Skeletal muscle satellite cell (primary cell): ENCODE data around the gene WWOX.

Experiments used
- H3K27me3 ChIP-seq: 2 replicates; pipeline ENCODE4 v1.7.0; 2013; ENCODE audit warnings: low read length; ENCODE audit not compliant: control insufficient read depth, insufficient read depth
- H3K36me3 ChIP-seq: 2 replicates; pipeline ENCODE4 v1.7.0; 2013; ENCODE audit warnings: mild to moderate bottlenecking, control low read depth, low read length; ENCODE audit not compliant: insufficient read depth
- H3K4me1 ChIP-seq: 2 replicates; pipeline ENCODE4 v1.7.0; 2013; ENCODE audit warnings: low read length; ENCODE audit not compliant: control insufficient read depth, insufficient read depth
- H3K4me2 ChIP-seq: 2 replicates; pipeline ENCODE4 v1.7.0; 2013; ENCODE audit warnings: mild to moderate bottlenecking, low read length
- H3K4me3 ChIP-seq: 2 replicates; pipeline ENCODE4 v1.7.0; 2013; ENCODE audit warnings: low read length
- H3K9ac ChIP-seq: 2 replicates; pipeline ENCODE4 v1.7.0; 2013; ENCODE audit warnings: mild to moderate bottlenecking, low read depth, low read length, moderate library complexity
- H3K9me3 ChIP-seq: replicated peaks from 2 replicates; pipeline ENCODE4 v1.7.0; 2013; ENCODE audit warnings: mild to moderate bottlenecking, control low read depth, low read length

Gene WWOX

GRCh38 chr16:78630102-78630501, 530.6 kb downstream of the WWOX start:
- Histone ChIP-seq H3K4me1 (peaks cover 17% of the 10 kb centered on the region), H3K36me3 (no peaks in the 10 kb centered on the region), H3K9ac (no peak overlapping the region), H3K27me3 (no peaks in the 10 kb centered on the region), H3K4me3 (no peak overlapping the region), H3K9me3 (peaks cover 4% of the 10 kb centered on the region), H3K4me2 (no peak overlapping the region)

- Histone ChIP-seq H3K9me3 (peaks cover 4% of the 10 kb centered on the region), H3K4me3 (no peak overlapping the region), H3K27me3 (no peaks in the 10 kb centered on the region), H3K4me1 (peaks cover 10% of the 10 kb centered on the region), H3K9ac (no peak overlapping the region), H3K4me2 (no peak overlapping the region), H3K36me3 (no peaks in the 10 kb centered on the region)
Observed at GRCh38 chr16:78633551-78633950, 534.1 kb downstream of the WWOX start.

- H3K4me1 ChIP-seq, result no peaks in the 10 kb centered on the region
- no peaks in the 10 kb centered on the region for H3K9me3 ChIP-seq
- H3K4me3 ChIP-seq, result no peak overlapping the region
- H3K4me2 ChIP-seq, result no peak overlapping the region
- no peak overlapping the region for H3K9ac ChIP-seq
- H3K36me3 ChIP-seq, result no peaks in the 10 kb centered on the region
- H3K27me3 ChIP-seq, result no peaks in the 10 kb centered on the region
Observed at GRCh38 chr16:78635807-78636206, 536.4 kb downstream of the WWOX start.

GRCh38 chr16:78638371-78638770, 538.9 kb downstream of the WWOX start:
- Histone ChIP-seq H3K27me3 (no peaks in the 10 kb centered on the region), H3K36me3 (no peaks in the 10 kb centered on the region), H3K4me1 (no peaks in the 10 kb centered on the region), H3K9ac (no peak overlapping the region), H3K4me2 (no peak overlapping the region), H3K9me3 (no peaks in the 10 kb centered on the region), H3K4me3 (no peak overlapping the region)

- Histone ChIP-seq H3K4me3 (no peak overlapping the region), H3K9ac (no peak overlapping the region), H3K4me2 (no peak overlapping the region), H3K9me3 (no peaks in the 10 kb centered on the region), H3K27me3 (no peaks in the 10 kb centered on the region), H3K4me1 (no peaks in the 10 kb centered on the region), H3K36me3 (no peaks in the 10 kb centered on the region)
Observed at GRCh38 chr16:78639775-78640174, 540.3 kb downstream of the WWOX start.

- Histone ChIP-seq H3K4me3 (no peak overlapping the region), H3K4me2 (no peak overlapping the region), H3K27me3 (no peaks in the 10 kb centered on the region), H3K36me3 (no peaks in the 10 kb centered on the region), H3K9me3 (no peaks in the 10 kb centered on the region), H3K4me1 (no peaks in the 10 kb centered on the region), H3K9ac (no peak overlapping the region)
Observed at GRCh38 chr16:78640886-78641285, 541.4 kb downstream of the WWOX start.

GRCh38 chr16:78641433-78641832, 542.0 kb downstream of the WWOX start:
- H3K36me3 ChIP-seq, result no peaks in the 10 kb centered on the region
- no peak overlapping the region for H3K4me3 ChIP-seq
- no peaks in the 10 kb centered on the region for H3K9me3 ChIP-seq
- H3K4me1 ChIP-seq, result no peaks in the 10 kb centered on the region
- no peak overlapping the region for H3K9ac ChIP-seq
- H3K4me2 ChIP-seq, result no peak overlapping the region
- H3K27me3 ChIP-seq, result no peaks in the 10 kb centered on the region

GRCh38 chr16:78642621-78643285, 543.3 kb downstream of the WWOX start:
- no peaks in the 10 kb centered on the region for H3K27me3 ChIP-seq
- H3K36me3 ChIP-seq, result no peaks in the 10 kb centered on the region
- no peaks in the 10 kb centered on the region for H3K9me3 ChIP-seq
- no peak overlapping the region for H3K9ac ChIP-seq
- H3K4me3 ChIP-seq, result no peak overlapping the region
- no peak overlapping the region for H3K4me2 ChIP-seq
- no peaks in the 10 kb centered on the region for H3K4me1 ChIP-seq

- Histone ChIP-seq H3K27me3 (no peaks in the 10 kb centered on the region), H3K4me2 (no peak overlapping the region), H3K36me3 (no peaks in the 10 kb centered on the region), H3K4me3 (no peak overlapping the region), H3K9ac (no peak overlapping the region), H3K9me3 (no peaks in the 10 kb centered on the region), H3K4me1 (no peaks in the 10 kb centered on the region)
Observed at GRCh38 chr16:78645657-78646056, 546.2 kb downstream of the WWOX start.

- Histone ChIP-seq H3K9me3 (no peaks in the 10 kb centered on the region), H3K9ac (no peak overlapping the region), H3K4me1 (no peaks in the 10 kb centered on the region), H3K4me3 (no peak overlapping the region), H3K36me3 (no peaks in the 10 kb centered on the region), H3K27me3 (no peaks in the 10 kb centered on the region), H3K4me2 (no peak overlapping the region)
Observed at GRCh38 chr16:78647019-78647418, 547.6 kb downstream of the WWOX start.

- Histone ChIP-seq H3K9ac (no peak overlapping the region), H3K9me3 (no peaks in the 10 kb centered on the region)
Observed at GRCh38 chr16:78647491-78647890, 548.0 kb downstream of the WWOX start.

GRCh38 chr16:78648517-78648916, 549.1 kb downstream of the WWOX start:
- H3K9ac ChIP-seq, result no peak overlapping the region
- no peaks in the 10 kb centered on the region for H3K4me1 ChIP-seq
- H3K4me3 ChIP-seq, result no peak overlapping the region

More at GRCh38 chr16:78647491-78647890, 548.0 kb downstream of the WWOX start:
- no peaks in the 10 kb centered on the region for H3K36me3 ChIP-seq
- no peak overlapping the region for H3K4me3 ChIP-seq
- H3K4me2 ChIP-seq, result no peak overlapping the region
- no peaks in the 10 kb centered on the region for H3K27me3 ChIP-seq
- H3K4me1 ChIP-seq, result no peaks in the 10 kb centered on the region

More at GRCh38 chr16:78648517-78648916, 549.1 kb downstream of the WWOX start:
- no peak overlapping the region for H3K4me2 ChIP-seq
- H3K27me3 ChIP-seq, result no peaks in the 10 kb centered on the region
- H3K36me3 ChIP-seq, result no peaks in the 10 kb centered on the region
- H3K9me3 ChIP-seq, result no peaks in the 10 kb centered on the region
